ENCODE data around the gene OR4C12.
"Not testable (repeated sequence)": the region's sequence is repeated elsewhere in the genome, so short reads cannot be mapped to it uniquely, and the experiment has no call there.

The OR4C12 gene

DNA sequence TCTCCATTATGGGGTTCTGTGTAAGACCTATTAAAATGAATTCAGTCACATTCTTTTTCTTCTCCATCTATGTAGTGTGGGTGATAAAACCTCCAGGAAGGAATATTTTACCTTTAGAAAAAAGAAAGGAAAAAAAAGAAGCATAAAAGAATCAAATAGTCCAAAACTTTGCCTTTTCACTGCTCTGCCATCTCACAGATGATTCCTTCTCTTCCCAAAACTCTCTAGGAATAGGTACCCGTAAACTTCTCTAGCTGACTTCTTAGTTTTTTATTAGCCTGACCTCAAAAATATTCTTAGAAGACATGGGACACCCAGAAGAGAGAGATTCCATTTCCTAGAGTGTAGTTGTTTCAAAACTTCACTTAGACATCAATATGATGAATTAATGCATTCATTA lies at the start of gene OR4C12:
TSS of gene OR4C12 (minus strand) at position 101 of the 400 bp plus-strand sequence. CDS start at position 67, 34 bp downstream.
- DNase-seq (ENCODE audit: low read depth), result not testable (repeated sequence)

GRCh38 chr11:50030193-50030592 lies 47.9 kb upstream of the OR4C12 start:
- no peak for DNase-seq (ENCODE audit: low read depth)

DNA sequence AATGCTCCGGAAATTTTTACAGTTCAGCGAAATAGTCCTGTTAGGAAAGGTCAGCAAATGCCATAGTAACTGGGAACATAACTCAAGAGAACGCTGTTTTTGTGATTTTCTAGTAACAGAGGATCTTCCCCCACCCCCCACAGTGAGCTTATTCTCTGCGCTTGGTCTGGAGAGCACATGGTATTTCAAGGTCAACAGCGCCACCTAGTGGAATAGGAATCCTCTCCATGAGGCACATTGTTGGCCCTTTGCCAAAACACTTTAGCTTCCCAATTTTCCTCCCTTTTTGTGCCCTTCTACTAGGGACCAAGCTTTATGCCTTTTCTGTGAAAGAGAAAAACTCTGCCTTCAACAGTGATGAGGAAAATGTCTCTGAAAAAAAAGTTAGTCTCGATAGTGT lies 13.2 kb upstream of the OR4C12 start:
- DNase-seq (ENCODE audit: low read depth), result no peak

DNA sequence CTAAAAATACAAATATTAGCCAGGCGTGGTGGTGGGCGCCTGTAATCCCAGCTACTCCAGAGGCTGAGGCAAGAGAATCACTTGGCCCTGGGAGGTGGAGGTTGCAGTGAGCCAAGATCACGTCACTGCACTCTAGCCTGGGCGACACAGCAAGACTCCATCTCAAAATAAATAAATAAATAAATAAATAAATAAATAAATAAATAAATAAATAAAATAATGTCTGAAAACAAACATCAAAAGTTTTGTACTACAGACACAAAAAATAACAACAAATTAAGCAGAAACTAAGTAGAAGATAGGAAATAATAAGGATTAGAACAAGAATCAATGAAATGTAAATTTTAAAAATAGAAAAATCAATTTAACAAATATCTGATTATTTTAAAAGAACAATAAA lies 8.9 kb downstream of the OR4C12 start:
- not testable (repeated sequence) for DNase-seq (ENCODE audit: low read depth)

DNA sequence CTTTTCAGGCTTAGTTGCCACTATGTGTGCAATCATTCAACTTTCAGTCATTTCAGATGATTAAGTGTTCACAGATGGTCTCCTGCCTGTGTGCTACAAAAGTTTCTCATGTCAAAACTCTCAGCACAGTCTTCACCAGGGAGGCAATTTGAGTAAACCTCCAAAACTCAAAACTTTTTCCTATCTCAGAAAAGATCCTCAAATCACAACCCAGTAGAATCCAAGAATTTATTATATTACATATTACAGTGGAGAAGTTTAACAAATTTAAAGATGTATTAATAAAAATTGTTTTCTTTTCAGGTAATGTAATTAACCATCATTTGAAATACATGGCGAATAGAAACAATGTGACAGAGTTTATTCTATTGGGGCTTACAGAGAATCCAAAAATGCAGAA lies 30.2 kb downstream of the OR4C12 start, which contains the start of gene OR4C13:
TSS of gene OR4C13 (plus strand) at position 301 of the 400 bp plus-strand sequence. CDS start at position 333, 32 bp downstream.
- DNase-seq (ENCODE audit: low read depth), result no peak

DNA sequence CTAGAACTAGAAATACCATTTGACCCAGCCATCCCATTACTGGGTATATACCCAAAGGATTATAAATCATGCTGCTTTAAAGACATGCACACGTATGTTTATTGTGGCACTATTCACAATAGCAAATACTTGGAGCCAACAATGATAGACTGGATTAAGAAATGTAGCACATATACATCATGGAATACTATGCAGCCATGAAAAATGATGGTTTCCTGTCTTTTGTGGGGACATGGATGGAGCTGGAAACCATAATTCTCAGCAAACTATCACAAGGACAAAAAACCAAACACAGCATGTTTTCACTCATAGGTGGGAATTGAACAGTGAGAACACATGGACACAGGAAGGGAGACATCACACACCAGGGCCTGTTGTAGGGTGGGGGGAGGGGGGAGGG lies 33.6 kb downstream of the OR4C12 start:
- not testable (repeated sequence) for DNase-seq (ENCODE audit: low read depth)

Data from activated T-helper 9 cell treated with anti-CD3 and anti-CD28 coated beads, Interleukin-2, amount 50 U/mL, for 16 hours (primary cell).